NCI-H526 (cell line): Measurements from ENCODE around the gene TEKT5.

Experiments used
- DNase-seq, 2 experiments: peaks; one replicate each; lab custom pipeline; 2025; lab: John Stamatoyannopoulos, UW

The TEKT5 gene

GRCh38 chr16:10610499-10611184, 84.1 kb downstream of the TEKT5 start:
- DNase-seq: no peak

GRCh38 chr16:10609402-10609774, 85.3 kb downstream of the TEKT5 start:
- DNase-seq: no peak

- DNase-seq: no peak
Measured at GRCh38 chr16:10608687-10609401, 85.9 kb downstream of the TEKT5 start.

GRCh38 chr16:10607157-10607556, 87.6 kb downstream of the TEKT5 start:
- no peak for DNase-seq

- no peak for DNase-seq
Measured at GRCh38 chr16:10606607-10607006, 88.1 kb downstream of the TEKT5 start.

- no peak for DNase-seq
Measured at GRCh38 chr16:10605636-10606035, 89.1 kb downstream of the TEKT5 start.

GRCh38 chr16:10601444-10602408, 93.0 kb downstream of the TEKT5 start:
- no peak for DNase-seq

- no peak for DNase-seq
Measured at GRCh38 chr16:10600782-10601443, 93.8 kb downstream of the TEKT5 start.

GRCh38 chr16:10599626-10600025, 95.1 kb downstream of the TEKT5 start:
- DNase-seq: no peak

- no peak for DNase-seq
Measured at GRCh38 chr16:10598157-10598556, 96.6 kb downstream of the TEKT5 start.

GRCh38 chr16:10597187-10597601, 97.5 kb downstream of the TEKT5 start:
- no peak for DNase-seq

GRCh38 chr16:10594312-10594950, 100.3 kb downstream of the TEKT5 start:
- peak; percentile 88 to 92 for DNase-seq

GRCh38 chr16:10592611-10593010, 102.1 kb downstream of the TEKT5 start:
- no peak for DNase-seq

- DNase-seq: no peak
Measured at GRCh38 chr16:10590342-10590741, 104.4 kb downstream of the TEKT5 start.

- DNase-seq: no peak
Measured at GRCh38 chr16:10589109-10589508, 105.6 kb downstream of the TEKT5 start.

- no peak for DNase-seq
Measured at GRCh38 chr16:10587622-10588021, 107.1 kb downstream of the TEKT5 start.

GRCh38 chr16:10584981-10585438, 109.7 kb downstream of the TEKT5 start:
- DNase-seq: no peak

- DNase-seq: no peak
Measured at GRCh38 chr16:10583269-10583668, 111.5 kb downstream of the TEKT5 start.

- DNase-seq: no peak
Measured at GRCh38 chr16:10581507-10581906, 113.2 kb downstream of the TEKT5 start.

GRCh38 chr16:10580883-10581247, 113.9 kb downstream of the TEKT5 start:
- DNase-seq: no peak
